HG03280 (cell line): ENCODE results near the gene SMCO1.
"Not testable (repeated sequence)": the region's sequence is repeated elsewhere in the genome, so short reads cannot be mapped to it uniquely, and the experiment has no call there.

ENCODE experiments used
- ATAC-seq: cut with Tn5 transposase; IDR thresholded peaks from one replicate; pipeline ENCODE4 v1.9.1; 2021; ENCODE audit warnings: mild to moderate bottlenecking, moderate library complexity; ENCODE audit not compliant: unreplicated experiment

SMCO1 gene

DNA sequence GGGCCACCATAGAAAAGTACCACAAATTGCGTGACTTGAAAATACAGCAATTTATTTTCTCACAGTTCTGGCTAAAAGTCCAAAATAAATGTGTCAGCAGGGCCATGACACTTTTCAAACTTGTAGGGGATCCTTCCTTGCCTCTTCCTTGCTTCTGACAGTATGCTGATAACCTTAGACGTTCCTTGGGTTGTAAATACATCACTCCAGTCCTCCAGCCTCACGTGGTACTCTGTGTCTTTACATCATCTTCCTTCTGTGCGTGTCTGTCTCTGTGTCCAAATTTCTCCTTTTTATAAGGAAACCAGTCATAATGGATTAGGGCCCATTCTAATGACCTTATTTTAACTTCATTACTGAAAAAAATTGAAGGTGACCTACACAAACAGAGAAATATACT, 19.0 kb downstream of the SMCO1 start:
- ATAC-seq: no peak

DNA sequence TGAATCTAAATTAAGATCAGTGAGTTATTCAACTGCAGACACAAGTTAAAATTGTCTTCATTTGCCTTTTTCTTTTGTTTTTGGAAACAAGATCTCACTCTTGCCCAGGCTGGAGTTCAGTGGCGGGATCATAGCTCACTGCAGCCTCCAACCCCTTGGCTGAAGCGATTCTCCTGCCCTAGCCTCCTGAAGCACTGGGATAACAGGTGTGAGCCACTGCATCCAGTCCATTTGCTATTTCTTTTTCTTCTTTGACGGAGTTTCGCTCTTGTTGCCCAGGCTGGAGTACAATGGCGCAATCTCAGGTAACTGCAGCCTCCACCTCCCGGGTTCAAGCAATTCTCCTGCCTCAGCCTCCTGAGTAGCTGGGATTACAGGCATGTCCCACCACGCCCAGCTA, 21.9 kb downstream of the SMCO1 start:
- ATAC-seq: no peak

DNA sequence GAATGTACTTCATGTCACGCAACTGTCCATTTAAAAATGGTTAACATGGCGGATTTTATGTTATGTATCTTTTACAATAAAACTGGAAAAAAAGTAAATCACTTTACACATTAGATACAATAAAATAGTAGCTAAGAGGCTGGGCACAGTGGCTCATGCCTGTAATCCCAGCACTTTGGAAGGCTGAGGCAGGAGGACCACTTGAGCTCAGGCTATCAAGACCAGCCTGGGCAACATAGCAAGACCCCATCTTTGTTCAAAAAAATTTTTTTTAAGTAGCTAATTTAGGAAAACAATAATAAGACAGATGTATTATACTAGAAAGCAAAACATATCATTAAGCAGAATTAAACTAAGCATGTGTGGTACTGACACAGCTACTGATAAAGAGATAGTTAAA, 23.1 kb downstream of the SMCO1 start:
- ATAC-seq: no peak

DNA sequence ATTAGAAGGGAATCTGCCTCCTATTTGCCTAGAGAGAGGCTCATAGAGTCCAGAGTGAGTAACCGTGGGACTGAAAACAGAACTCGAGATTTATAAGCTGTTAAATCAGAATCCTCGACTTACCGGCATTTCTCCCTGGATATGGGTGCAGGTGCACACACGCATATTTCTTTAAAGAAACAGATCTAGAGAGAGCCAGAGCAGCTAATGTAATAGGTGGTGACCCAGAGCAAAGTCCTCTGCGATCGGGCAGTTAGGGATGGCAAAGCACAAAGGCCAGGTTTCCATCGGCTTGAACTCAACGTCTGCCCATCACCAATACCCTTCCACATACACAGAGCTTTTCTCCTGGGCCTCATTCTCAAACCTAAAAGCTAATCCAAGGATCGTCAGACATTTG, 25.4 kb downstream of the SMCO1 start:
- ATAC-seq: no peak

DNA sequence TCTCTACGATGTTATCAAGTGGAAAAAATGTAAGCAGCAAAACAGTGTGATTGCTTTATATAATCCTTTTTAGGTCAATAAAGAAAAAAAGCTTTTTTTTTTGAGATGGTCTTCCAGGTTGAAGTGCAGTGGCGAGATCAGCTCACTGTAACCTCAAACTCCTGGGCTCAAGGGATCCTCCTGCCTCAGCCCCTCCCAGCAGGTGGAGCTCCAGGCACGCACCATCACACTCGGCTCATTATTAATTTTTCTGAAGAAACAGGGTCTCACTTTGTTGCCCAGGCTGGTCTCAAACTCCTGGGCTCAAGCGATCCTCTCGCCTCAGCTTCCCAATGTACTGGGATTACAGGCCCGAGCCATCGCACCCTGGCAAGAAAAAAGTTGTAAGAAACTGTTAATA, 28.9 kb downstream of the SMCO1 start:
- ATAC-seq: no peak

DNA sequence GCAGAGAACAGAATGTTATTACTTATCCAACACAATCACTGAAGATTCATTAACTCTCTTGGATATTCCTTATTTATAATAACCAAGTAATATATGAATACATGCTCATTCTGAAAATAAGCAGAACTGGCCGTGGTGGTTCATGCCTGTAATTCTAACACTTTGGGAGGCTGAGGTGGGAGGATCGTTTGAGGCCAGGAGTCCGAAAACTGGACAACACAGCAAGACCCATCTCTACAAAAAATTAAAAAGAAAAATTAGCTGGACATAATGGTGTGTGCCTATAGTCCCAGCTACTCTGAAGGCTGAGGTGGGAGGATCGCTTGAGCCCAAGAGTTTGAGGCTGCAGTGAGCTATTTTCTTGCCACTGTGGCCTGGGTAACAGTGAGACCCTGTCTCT, 37.5 kb downstream of the SMCO1 start:
- ATAC-seq: no peak

DNA sequence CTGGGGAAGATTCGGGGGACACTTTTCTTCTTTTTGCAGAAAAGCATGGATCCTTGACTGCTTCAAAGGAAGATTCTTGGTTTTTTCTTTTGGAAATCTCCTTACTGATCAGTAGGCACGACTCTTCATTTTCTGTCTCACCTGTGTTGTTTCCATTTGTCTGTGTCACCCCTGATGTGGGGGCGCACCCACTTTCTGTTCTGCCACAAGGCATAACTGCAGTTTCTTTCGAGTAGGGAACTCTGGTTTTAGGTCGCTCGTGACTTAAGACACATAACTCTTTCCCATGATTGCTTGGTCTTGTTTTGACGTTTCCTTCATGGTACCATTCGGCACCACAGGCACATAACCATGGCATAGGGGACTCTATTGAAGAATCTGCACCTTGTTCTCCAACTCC, 42.9 kb downstream of the SMCO1 start:
- ATAC-seq: no peak

DNA sequence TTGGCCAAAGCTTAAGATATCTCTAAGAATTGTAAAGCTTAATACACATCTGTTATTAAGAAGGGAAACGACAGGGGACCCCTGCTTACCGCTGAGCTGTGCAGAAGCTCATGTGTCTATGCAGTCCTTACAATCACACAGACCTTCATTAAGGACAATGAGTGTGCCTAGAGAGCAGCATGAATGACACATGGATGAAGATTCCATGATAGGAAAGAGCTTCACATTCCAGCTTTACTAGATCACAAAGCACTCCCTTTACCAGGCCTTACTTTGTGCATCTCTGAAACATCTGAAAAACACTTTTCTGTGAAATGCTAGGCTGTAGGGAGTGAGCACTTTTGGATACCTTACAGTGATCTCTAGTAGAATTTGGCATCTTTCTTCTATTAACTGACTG, 43.6 kb downstream of the SMCO1 start:
- no peak for ATAC-seq

DNA sequence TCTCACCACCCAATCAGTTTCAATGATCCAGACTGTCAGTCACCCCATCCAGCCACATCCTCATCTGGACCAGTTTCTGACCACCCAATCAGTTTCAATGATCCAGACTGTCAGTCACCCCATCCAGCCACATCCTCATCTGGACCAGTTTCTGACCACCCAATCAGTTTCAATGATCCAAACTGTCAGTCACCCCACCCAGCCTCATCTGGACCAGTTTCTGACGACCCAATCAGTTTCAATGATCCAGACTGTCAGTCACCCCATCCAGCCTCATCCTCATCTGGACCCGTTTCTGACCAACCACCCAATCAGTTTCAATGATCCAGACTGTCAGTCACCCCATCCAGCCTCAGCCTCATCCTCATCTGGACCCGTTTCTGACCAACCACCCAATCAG, 45.0 kb downstream of the SMCO1 start:
- ATAC-seq: not testable (repeated sequence)

DNA sequence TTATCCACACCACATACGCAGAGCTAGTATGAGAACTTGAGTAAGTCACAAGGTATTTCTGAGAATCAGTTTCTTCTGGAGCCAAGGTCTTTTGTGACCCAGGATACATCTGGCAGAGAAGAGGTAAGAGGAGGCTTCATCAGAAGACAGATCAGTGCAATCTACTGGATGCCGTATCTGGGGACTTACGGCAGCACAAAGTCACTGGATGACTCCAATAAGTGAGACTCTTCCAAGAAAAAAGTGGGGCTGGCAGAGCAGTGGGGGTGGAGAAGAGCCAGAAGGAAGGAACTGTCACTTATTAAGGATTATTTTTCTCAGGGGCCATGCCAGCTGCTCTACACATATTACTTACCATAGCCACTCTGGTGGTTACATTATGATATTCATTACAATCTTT, 51.3 kb downstream of the SMCO1 start:
- no peak for ATAC-seq

DNA sequence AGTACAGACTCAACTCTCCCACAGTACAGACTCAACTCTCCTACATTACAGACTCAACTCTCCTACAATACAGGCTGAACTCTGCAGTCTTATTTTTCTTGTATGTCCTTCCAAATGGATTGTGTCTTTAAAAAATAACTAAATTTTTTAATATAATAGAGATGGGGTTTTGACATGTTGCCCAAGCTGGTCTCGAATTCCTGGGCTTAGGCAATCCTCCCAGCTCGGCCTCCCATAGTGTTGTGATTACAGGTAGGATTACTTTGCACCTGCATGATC, 51.7 kb downstream of the SMCO1 start:
- ATAC-seq: no peak

DNA sequence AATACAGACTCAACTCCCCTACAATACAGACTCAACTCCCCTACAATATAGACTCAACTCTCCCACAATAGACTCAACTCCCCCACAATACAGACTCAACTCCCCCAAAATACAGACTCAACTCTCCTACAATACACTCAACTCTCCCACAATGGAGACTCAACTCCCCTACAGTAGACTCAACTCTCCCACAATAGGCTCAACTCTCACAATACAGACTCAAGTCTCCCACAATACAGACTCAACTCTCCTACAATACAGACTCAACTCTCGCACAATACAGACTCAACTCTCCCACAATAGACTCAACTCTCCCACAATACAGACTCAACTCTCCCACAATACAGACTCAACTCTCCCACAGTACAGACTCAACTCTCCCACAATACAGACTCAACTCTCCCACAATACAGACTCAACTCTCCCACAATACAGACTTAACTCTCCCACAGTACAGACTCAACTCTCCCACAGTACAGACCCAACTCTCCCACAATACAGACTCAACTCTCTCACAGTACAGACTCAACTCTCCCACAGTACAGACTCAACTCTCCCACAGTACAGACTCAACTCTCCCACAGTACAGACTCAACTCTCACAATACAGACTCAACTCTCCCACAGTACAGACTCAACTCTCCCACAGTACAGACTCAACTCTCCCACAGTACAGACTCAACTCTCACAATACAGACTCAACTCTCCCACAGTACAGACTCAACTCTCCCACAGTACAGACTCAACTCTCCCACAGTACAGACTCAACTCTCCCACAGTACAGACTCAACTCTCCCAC, 52.3 kb downstream of the SMCO1 start:
- not testable (repeated sequence) for ATAC-seq

DNA sequence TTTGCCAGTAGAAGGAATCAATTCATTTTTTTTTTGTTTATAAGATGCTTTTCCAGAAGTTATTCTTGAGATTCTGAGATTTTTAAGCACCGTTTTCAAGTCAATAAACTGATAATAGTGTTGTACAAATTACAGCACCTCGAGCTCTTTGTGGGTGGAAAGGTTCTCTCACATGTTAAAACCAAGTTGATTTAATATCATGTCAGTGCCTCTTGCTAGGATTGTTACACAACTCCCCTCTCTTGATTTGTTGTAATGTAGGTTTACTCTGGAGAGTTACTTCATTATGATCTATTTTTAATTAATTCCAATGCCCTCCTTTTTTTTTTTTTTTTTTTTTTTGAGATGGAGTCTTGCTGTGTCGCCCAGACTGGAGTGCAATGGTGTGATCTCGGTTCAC, 57.1 kb downstream of the SMCO1 start:
- no peak for ATAC-seq

DNA sequence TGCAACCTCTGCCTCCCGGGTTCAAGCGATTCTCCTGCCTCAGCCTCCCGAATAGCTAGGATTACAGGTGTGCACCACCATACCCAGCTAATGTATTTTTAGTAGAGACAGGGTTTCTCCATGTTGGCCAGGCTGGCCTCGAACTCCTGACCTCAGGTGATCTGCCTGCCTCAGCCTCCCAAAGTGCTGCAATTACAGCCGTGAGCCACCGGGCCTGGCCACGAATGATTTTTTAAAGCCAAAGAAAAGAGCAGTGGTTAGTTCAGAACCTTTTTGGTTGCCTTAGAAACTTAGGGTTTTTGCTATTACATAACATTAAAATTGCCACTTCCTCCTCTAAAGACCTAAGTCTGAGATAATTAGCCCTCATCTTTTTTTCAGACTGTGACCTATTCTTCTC, 57.7 kb downstream of the SMCO1 start:
- ATAC-seq: not testable (repeated sequence)
